Measurements from ENCODE around the gene KATNIP.

The KATNIP gene

GRCh38 chr16:27549746-27550581, at the start of gene KATNIP, which contains the start of gene GTF3C1:
Gene KATNIP (plus strand): TSS chr16:27550144. CDS start chr16:27550171, 27 bp downstream.
Gene GTF3C1 (minus strand): TSS chr16:27549913. CDS start chr16:27549890, 23 bp downstream.
- peak; percentile 100 for DNase-seq (ENCODE audit: low read depth)

GRCh38 chr16:27500801-27501200, 49.1 kb upstream of the KATNIP start:
- DNase-seq (ENCODE audit: low read depth): no peak

- no peak for DNase-seq (ENCODE audit: low read depth)
These were observed 46.3 kb upstream of the KATNIP start for GRCh38 chr16:27503662-27504061.

GRCh38 chr16:27505297-27506236, 44.4 kb upstream of the KATNIP start:
- DNase-seq (ENCODE audit: low read depth): no peak

GRCh38 chr16:27506771-27507170, 43.2 kb upstream of the KATNIP start:
- no peak for DNase-seq (ENCODE audit: low read depth)

GRCh38 chr16:27508476-27508875, 41.5 kb upstream of the KATNIP start:
- no peak for DNase-seq (ENCODE audit: low read depth)

- DNase-seq (ENCODE audit: low read depth): no peak
These were observed 38.1 kb upstream of the KATNIP start for GRCh38 chr16:27511657-27512448.

GRCh38 chr16:27514806-27515205, 35.1 kb upstream of the KATNIP start:
- no peak for DNase-seq (ENCODE audit: low read depth)

- no peak for DNase-seq (ENCODE audit: low read depth)
These were observed 34.0 kb upstream of the KATNIP start for GRCh38 chr16:27515874-27516353.

GRCh38 chr16:27516365-27516764, 33.6 kb upstream of the KATNIP start:
- DNase-seq (ENCODE audit: low read depth): no peak

GRCh38 chr16:27517664-27518063, 32.3 kb upstream of the KATNIP start:
- no peak for DNase-seq (ENCODE audit: low read depth)

- no peak for DNase-seq (ENCODE audit: low read depth)
These were observed 31.7 kb upstream of the KATNIP start for GRCh38 chr16:27518226-27518625.

GRCh38 chr16:27520982-27521673, 28.8 kb upstream of the KATNIP start:
- DNase-seq (ENCODE audit: low read depth): no peak

GRCh38 chr16:27522173-27522707, 27.7 kb upstream of the KATNIP start:
- no peak for DNase-seq (ENCODE audit: low read depth)

GRCh38 chr16:27526180-27526579, 23.8 kb upstream of the KATNIP start:
- DNase-seq (ENCODE audit: low read depth): no peak

- no peak for DNase-seq (ENCODE audit: low read depth)
These were observed 21.6 kb upstream of the KATNIP start for GRCh38 chr16:27528294-27528693.

- no peak for DNase-seq (ENCODE audit: low read depth)
These were observed 20.0 kb upstream of the KATNIP start for GRCh38 chr16:27529962-27530361.

- no peak for DNase-seq (ENCODE audit: low read depth)
These were observed 18.8 kb upstream of the KATNIP start for GRCh38 chr16:27531186-27531585.

GRCh38 chr16:27531826-27532800, 17.8 kb upstream of the KATNIP start:
- DNase-seq (ENCODE audit: low read depth): no peak

GRCh38 chr16:27534256-27534655, 15.7 kb upstream of the KATNIP start:
- no peak for DNase-seq (ENCODE audit: low read depth)

Data from T-helper 22 cell (primary cell).